Activated CD8-positive, alpha-beta memory T cell treated with anti-CD3 and anti-CD28 coated beads for 4 hours (primary cell): ENCODE data around the gene NLRP3.
"Not testable (repeated sequence)": the region's sequence is repeated elsewhere in the genome, so short reads cannot be mapped to it uniquely, and the experiment has no call there.

ENCODE experiments used
- DNase-seq, 2 donors: peaks; one replicate each; pipeline ENCODE4 v3.0.0-alpha.2; 2020; ENCODE audit warnings: low read depth in 2 of 2

The NLRP3 gene

GRCh38 chr1:247469141-247469535 is 53.2 kb downstream of the NLRP3 start:
- no peak for DNase-seq

GRCh38 chr1:247470942-247471429 is 55.0 kb downstream of the NLRP3 start:
- not testable (repeated sequence) for DNase-seq

DNA sequence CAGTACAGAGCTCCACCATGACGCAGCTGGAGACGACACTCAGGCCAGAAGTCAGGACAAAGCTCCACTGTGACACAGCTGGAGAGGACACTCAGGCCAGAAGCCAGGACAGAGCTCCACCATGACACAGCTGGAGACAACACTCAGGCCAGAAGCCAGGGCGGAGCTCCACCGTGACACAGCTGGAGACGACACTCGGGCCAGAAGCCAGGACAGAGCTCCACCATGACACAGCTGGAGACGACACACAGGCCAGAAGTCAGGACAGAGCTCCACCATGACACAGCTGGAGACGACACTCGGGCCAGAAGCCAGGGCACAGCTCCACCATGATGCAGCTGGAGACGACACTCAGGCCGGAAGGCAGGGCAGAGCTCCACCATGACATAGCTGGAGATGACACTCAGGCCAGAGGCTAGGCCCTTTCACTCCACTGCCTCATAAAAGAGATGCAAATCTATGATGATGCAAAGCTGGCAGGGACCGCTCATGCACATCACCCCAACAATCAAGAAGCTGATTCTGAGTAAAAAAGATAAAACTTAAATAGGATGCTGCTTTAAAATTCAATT is 55.6 kb downstream of the NLRP3 start:
- DNase-seq, result no peak

DNA sequence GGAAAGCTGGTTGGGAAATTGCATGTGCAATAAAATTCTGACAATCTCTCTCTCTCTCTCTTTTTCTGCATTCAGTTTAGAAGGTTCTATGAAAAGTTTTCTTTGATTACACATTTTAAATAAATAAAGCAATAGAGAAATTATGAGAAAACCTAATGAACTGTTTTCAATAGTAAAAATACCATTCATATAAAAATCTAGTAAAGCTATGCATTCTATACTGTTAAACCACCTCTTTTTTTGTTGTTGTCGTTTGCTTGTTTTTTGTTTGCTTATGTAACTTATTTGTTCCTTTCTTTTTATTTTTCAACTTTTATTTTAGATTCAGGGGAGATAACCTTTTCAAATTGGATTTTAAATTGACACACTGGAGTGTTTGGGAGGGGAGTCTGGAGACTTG is 56.1 kb downstream of the NLRP3 start:
- DNase-seq, result no peak

GRCh38 chr1:247474367-247474766 is 58.4 kb downstream of the NLRP3 start:
- DNase-seq, result no peak

- DNase-seq, result no peak
Measured at GRCh38 chr1:247475793-247476192, 59.8 kb downstream of the NLRP3 start.

DNA sequence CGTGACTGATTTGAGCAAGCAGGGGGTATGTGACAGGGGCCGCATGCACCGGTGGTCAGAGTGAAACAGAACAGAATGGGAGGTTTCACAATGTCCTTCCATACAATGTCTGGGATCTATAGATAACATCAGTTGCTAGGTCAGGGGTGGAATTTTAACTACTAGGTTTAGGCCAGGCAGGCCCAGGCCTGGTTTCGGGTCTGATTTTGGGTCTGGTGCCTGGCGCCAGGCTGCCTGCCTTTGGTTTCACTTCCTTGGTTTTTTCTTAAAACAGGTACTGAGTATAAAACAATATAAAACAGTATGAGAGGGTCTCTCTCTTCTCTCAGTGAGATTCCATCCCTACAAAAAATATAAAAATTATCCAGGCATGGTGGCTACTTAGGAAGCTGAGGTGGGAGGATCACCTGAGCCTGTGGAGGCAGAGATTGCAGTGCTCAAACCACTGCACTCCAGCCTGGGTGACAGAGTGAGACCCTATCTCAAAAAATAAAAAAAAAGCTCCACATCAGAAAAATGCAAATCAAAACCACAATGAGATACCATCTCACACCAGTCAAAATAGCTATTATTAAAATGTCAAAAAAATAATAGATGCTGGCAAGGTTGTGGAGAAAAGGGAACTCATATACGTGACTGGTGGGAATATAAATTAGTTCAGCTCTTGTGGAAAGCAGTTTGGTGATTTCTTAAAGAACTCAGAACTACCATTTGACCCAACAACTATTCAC is 60.5 kb downstream of the NLRP3 start:
- not testable (repeated sequence) for DNase-seq

DNA sequence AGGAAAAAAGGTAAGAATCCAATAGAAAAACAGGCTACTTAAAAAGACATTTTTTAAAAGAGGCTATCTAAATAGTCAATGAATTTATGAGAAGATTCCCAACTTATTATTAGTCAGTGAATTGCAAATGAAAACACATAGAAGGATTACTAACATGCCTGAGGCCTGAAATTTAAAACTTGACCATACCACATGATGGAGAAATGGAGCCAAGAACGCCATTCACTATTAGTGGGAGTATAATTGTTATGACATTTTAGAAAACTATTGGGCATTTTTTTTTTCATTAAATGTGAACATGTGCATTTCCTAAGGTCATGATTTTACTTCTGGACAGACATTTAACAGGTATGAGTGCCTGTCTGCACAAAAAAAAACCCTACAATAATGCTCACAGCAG is 66.8 kb downstream of the NLRP3 start:
- no peak for DNase-seq

DNA sequence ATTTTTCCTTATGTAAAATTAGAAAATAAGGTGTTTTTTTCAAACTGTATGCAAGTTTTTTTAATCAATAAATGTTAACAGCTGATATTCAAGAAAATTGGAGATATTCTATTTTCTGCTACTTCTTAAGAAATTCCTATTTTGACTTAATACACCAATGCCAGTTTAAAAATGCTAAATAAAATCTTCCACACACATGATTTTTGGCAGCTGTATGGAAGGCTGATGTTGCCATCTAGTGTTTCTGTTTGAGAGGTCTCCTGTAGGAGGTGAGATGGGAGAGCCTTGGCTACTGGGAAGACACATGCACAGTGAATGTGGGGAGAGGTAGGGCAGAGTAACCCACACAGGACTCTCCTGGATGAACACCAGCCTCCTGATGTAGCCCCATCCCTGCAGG is 71.1 kb downstream of the NLRP3 start:
- DNase-seq, result peak in 1 of 2 donors; percentile 3

- DNase-seq, result no peak
Measured at GRCh38 chr1:247491328-247491727, 75.4 kb downstream of the NLRP3 start.

DNA sequence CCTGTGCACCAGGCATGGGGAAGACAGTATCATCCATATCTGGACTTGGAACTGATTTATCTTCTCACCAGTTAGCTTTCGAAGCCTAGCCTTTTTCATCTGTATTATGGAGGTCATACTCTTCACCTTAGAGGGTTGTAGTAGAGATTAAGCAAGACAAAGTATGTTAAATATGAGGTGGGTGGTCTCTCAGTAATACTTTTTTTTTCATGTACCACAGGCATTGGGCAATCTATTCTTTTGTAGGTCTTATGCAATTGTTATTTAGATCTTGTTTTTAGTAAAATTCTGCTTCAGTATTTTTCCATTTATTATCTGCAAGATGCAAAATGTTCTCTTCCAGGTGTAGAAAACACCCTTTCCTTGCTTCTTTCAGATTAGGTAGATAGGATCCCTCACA is 77.1 kb downstream of the NLRP3 start:
- DNase-seq, result no peak

DNA sequence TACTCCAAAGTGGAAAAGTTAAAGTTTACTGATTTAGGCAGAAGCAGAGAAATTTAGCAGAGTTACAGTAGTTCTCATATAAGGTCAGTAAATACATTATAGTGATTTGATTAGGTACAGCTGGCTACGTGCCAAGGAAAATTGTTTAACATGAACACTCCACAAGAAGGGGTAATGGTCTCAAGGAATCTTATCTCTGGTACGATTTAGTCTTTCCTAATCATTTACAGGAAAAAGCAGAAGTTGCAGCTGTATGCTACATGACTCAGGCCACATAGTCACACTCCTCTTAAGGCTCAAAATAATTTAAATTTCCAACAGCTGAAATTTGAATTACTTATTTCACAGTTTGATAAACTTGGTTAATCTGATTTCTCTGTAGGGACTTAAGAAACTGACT is 78.8 kb downstream of the NLRP3 start:
- no peak for DNase-seq

GRCh38 chr1:247496581-247497285 is 80.8 kb downstream of the NLRP3 start:
- no peak for DNase-seq
